GM12865 (cell line): Measurements from ENCODE around the gene DAB1.

Source experiments
- DNase-seq: peaks from one replicate; pipeline ENCODE4 v3.0.0; 2010; ENCODE audit warnings: low read depth
- H3K4me3 ChIP-seq: 2 replicates; pipeline ENCODE4 v1.5.1; 2011; ENCODE audit warnings: mild to moderate bottlenecking, low read depth, low read length, control low read depth
- TF ChIP-seq, protein P1 (sequence below): IDR thresholded peaks from 2 replicates; pipeline ENCODE4 v1.5.1; 2011; ENCODE audit warnings: low read length, control low read depth, low read depth, inconsistent platforms; ENCODE audit not compliant: insufficient read depth; ENCODE audit errors: missing control alignments

Gene DAB1

GRCh38 chr1:57440096-57440495 lies 16.2 kb upstream of the DAB1 start:
- no peak overlapping the region for H3K4me3 ChIP-seq
- no peak for DNase-seq
- TF ChIP-seq, protein P1, sequence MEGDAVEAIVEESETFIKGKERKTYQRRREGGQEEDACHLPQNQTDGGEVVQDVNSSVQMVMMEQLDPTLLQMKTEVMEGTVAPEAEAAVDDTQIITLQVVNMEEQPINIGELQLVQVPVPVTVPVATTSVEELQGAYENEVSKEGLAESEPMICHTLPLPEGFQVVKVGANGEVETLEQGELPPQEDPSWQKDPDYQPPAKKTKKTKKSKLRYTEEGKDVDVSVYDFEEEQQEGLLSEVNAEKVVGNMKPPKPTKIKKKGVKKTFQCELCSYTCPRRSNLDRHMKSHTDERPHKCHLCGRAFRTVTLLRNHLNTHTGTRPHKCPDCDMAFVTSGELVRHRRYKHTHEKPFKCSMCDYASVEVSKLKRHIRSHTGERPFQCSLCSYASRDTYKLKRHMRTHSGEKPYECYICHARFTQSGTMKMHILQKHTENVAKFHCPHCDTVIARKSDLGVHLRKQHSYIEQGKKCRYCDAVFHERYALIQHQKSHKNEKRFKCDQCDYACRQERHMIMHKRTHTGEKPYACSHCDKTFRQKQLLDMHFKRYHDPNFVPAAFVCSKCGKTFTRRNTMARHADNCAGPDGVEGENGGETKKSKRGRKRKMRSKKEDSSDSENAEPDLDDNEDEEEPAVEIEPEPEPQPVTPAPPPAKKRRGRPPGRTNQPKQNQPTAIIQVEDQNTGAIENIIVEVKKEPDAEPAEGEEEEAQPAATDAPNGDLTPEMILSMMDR, result no peak

- DNase-seq, result no peak
- H3K4me3 ChIP-seq, result no peak overlapping the region
- TF ChIP-seq, protein P1, result no peak
These were observed 7.5 kb upstream of the DAB1 start for GRCh38 chr1:57431400-57431799.

DNA sequence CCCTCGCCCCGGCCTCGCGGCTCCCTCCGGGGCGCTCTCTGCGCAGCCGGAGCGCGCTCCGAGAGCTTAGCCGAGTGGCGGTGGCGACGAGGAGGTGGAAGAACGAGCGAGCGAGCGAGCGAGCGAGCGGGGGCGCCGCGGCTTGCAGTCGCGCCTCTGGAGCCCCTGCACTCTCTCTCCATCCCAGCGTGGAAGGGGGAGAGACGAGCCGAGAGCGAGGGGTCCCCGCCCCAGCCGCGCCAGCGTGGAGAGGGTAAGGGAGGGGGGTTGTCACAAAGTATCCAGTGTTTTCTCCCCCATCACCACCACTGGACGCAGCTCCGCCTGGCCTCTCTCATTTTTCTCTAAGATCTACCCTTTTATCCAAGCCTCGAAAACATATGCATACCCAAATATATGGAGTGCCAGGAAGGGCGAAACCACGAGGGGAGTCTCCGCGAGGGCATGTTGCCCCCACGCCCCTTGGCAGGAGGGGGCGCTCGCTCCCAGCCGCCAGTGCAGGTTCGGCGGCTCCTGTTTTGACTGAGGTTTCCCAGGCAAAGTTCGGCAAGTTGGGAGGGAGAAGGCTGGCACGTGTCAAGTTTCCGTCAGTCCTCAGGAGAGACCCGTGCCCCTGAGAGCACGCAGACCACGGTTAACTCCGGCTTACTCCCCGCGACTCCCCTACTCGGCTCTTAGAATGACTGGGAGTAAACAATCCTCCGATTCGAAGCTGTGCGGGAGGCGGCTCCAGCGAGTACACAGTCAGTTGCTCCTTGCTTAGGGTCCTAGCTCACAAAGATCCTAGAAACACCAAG lies 569 bp upstream of the DAB1 start:
- H3K4me3 ChIP-seq, result no peak overlapping the region
- TF ChIP-seq, protein P1, result no peak
- no peak for DNase-seq

DNA sequence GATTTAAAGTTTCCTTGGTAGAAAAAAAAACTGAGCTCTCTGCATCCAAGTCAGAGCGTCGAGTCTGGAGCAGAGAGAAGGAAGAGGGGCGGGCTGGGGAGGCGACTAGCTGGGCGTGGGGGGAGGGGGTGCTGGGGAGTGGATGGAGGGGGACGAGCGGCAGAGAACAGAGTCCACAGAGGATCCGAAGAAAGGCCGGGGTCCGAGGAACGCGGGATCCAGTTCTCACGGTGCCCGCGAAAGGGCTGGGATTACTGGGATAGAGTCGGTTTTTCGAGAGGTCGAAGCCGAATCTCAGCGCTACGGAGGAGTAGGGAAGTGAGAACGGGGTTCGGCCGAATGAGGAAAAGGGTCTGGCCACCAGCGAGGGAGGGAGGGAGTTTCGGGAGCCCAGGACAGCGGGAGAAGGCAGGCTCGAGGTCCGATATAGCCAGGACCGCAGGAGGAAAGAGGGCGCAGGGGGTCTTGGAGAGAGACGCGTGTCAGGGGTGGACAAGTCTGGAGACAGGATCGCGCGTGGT lies 665 bp downstream of the DAB1 start:
- H3K4me3 ChIP-seq, result no peak overlapping the region
- DNase-seq, result no peak
- TF ChIP-seq, protein P1, result no peak

DNA sequence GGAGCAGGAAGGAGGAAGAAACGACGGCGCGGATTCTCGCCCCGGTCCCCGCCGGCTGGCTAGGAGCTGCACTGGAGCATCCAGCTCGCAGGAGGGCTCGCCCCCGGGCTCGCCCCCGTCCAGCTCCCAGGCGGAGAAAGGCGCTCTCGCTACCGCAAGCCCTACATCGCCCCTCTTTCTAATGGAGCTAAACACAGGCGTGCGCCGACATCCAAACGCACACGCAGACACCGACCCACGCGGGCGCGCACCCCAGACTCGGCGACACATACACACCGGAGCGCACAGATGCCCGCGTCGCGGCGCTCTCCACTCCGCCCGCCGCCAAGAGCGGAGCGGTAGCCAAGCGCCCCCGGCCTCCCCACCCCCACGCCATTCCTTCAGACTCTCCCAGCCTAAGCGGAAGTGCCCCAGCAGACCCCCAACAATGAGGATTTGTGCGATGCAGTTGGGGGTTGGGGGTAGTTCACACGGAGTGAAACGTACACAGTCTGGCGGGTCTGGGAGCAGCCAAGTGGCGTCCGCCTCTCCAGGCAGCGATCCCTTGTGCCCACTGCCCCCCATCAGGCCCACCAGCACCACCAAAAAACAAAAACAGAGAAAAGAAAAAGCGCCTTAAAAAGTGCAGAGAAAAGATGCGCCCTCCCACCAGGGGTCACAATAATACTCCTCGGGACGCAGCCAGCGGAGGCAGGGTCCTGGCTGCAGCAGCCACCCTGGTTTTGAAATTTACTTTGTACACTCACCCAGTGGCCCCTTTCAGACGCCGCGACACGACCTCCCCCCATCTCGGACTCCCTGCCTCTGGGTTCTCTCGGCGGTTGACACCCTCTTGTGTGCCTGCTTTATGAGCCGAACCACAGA lies 1.4 kb downstream of the DAB1 start:
- TF ChIP-seq, protein P1, result no peak
- H3K4me3 ChIP-seq, result no peak overlapping the region
- DNase-seq, result no peak

GRCh38 chr1:57421806-57422205 lies 2.1 kb downstream of the DAB1 start:
- no peak for DNase-seq
- H3K4me3 ChIP-seq, result no peak overlapping the region
- TF ChIP-seq, protein P1, result no peak
